ENCODE data around the gene HSPB9.
A peak's percentile ranks its signal among the peaks of the same experiment; 100 is the strongest.

The HSPB9 gene

DNA sequence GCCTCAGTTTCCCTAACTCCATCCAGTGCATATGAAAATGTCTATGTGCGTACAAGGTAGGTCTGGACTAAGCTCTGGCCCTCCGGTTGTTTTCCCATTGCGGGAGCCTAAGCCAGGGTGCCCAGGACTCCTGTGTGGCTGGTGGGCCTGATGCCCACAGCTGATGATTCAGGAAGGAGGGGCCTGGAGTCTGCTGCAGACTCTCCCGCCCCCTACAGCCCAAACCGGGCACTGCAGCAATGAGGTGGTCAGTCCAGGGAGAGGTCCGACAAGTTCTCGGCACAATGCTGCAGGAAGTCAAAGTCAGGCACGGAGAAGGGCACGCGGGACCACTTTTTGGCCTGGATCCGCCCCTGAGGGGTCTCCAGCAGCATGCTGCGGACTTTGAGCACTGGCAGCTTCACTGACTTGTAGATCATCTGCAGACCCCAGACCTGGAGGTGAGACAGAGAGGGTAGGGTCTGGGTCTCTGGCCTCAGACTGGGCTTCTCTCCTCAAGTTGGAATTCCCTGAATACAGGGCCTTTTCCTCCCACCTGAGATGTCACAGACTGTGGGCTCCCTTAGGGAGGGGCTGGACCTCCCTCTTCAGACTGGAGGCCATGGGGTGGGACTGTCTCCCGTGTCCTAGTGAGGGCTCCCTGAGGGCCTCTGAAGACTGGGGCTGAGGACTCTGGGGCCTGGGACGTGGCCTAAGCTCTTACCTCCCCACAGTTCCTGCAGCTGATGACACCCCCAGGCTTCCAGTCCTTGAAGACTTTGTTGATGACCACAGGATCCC lies 20.9 kb upstream of the HSPB9 start:
- DNase-seq = peak; percentile 69

DNA sequence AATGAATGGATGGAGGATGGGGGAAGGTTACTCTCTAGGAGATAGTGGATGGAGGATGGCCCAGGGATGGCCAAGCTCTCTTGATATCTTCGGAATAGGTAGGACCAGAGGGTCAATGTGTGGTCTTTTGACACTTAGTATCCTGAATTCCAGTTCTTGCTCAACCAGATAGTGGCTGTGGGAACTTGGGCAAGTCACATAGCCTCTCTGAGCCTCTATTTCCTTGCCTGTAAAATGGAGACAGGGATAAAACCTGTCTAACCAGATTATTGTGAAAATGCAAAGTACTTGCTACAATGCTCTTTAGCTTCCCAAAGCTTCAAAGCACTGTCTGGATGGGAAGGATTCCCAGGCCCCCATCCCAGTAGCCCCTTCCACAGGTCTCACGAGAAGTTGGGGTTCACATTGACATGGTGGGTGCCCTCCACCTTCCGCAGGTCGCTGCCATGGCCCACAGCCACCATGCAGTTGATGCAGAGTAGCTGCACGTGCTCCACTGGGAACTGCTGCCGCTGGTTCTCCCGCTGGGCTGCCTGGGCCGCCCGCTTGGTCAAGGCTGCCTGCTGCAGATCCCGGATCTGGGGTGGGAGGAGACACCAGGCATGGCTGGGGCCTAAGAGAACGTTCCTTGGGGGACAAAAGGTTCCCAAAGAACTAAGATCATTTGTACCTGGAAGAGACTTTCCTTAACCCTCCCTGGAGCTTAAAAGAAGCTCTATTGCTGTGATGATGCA lies 19.2 kb upstream of the HSPB9 start:
- DNase-seq = no peak

DNA sequence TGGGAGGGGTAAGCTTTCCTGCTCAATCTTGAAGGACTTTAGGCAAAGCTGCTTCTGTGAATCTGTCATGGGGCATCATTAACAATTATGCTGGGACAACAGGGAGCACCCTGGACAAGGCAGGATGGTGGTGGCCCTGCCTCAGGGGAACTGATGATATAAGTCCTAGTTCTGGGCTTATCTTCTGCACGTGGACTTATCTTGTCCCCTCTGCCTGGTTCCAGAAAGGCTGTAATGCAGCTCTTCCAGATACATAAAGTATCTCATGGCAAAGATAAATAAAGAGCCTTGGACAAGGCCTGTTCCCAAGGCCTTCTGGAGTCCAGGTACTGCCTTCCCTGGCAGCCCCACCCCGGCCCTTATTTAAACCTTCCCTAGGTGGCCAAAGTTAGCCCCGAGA lies 18.3 kb upstream of the HSPB9 start:
- DNase-seq = no peak

DNA sequence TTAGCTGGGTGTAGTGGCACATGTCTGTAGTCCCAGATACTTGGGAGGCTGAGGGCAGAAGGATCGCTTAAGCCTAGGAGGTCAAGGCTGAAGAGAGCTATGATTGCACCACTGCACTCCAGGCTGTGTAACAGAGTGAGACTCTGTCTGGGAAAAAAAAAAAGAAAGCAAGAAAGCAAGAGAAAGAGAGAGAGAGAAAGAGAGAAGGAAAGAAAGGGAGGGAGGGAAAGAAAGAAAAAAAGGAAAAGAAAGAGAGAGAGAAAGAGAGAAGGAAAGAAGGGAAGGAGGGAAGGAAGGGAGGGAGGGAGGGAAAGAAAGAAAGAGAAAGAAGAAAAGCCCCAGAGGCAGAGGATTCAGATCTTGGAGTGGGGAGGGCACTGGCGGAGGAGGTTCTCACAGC lies 16.6 kb upstream of the HSPB9 start:
- DNase-seq = no peak

DNA sequence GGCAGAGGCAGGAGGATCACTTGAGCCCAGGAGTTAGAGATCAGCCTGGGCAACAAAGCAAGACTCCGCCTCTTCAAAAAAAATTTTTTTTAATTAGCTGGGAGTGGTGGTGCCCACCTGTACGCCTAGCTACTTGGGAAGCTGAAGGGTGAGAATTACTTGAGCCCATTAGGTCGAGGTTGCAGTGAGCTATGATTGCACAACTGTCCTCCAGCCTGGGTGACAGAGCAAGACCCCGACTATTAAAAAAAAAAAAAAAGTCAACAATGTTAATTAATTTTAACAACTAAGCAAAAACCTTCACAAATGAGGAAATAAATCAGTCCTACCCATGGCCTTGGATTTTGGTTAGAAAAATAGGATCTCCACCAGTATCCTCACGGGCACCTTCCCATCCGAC lies 15.5 kb upstream of the HSPB9 start:
- no peak for DNase-seq

DNA sequence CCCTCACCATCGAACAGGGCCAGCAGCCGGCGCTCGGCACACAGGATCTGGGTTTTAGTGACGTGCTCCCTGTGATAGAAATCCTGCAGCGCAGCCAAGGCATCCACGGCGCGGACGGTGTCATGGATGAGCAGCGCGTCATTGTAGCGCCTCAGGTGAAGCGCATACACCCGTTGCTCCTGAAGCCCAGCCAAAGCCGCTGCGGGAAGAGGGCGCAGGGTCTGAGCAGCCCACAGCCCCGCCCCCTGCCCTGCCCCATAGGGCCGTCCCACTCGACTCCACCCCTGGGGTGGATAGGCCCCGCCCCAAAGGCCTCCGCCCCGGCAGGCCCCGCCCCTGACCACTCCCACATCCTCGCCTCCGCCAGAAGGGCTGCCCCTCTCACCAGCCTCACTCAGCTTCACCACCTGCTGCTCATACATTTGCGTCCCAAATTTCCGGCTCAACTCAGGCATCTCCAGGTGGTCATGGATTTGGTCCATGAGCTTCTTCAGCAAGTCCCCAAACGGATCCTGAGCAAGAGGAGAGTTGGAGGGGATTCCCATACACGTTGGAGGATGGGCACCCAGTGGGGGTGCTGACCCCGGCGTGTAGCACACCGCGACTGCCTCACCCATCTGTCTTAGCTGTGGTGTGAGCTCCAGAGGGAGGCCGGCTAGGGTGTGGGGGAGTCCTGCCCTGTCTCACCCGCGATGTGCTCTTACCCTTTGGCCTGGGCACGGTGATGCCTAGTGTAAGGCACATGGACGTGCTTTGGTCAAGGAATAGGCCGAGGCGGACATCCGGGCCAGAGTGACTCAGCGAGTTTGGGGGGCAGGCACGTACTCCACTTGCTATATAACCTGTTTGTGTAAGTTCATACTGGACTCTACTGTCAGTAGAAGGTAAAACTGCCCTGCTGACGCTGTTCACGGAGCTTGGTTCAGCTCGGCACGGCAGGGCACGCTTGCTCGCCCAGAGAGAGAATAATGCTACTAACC lies 14.7 kb upstream of the HSPB9 start:
- DNase-seq = peak; percentile 96

DNA sequence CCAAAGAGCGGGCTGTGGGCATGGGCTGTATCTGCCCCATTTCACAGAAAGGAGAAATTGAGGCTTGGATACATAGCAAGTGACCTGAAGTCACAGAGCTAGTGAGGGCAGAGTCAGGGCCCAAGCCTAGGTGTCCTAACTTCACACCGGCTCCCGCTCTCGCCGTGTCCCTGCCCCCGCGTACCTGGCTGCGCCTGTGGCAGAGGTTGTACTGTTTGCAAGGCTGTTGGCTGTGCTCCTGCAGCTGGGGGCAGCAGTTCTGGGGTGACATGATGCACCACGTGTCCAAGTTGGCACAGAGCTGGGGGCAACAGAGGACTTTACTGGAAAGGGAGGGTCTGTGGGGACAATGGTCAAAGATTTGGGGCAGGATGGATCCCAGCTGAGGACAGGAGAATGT lies 13.5 kb upstream of the HSPB9 start:
- no peak for DNase-seq

DNA sequence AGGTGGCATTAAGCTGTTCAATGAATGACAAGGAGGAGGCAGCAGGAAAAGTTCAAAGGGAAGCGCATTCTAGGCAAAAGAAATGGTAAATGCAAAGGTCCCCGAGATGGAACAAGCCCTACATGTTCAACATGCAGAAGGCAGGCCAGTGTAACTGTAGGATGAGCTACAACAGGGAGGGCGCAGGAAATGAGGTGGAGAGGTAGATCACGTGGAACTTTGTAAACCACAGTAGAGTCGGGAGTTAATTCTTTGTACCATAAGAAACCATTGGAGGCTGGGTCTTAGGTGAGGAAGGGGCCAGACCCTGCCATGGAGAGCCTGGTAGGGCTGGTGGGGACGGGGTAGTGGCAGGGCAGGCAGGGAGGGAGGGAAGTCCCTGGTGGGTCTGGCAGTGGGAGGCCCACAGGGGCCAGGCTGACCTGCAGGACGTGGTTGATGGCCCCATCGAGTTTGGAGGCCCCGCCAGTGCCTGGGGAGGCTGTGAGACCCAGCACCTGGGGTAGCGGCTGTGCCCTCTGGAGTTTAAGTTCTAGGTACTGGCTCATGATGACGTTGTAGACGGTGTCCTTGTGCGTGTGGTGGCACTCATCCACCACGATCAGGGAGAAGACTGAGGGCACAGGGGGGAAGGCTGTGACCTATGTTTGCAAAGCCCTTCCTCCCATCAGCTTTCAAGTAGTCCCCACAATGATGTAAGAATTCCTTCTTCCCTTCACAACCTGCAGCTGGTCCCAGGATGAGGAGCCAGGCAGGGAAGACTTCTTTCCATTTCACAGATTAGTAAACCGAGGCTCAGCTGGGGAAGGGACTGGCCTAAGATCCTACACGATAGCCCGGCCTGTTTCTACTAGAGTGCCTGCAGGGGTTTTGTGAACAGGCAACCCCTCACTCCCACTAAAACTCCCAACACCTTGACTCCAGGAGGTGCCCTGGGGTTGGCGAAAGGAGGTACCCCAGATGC lies 12.0 kb upstream of the HSPB9 start:
- DNase-seq = no peak

DNA sequence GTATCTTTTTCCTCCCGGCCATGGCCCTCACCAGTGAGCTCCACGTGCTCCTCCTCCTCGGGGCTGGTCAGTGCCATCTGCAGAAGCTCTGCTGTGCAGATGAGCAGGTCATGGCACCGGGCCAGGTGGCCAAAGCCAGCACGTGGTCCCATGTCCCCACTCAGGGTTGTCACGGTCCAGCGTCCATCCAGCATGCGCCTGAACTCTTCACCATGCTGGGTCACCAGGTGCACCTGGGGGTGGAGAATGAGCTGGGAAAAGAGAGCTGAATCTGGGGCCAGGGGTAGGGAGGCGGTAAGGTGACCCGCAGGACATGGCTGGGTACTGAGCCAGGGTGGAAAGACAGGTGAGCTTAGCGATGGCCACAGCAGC lies 11.4 kb upstream of the HSPB9 start:
- no peak for DNase-seq

DNA sequence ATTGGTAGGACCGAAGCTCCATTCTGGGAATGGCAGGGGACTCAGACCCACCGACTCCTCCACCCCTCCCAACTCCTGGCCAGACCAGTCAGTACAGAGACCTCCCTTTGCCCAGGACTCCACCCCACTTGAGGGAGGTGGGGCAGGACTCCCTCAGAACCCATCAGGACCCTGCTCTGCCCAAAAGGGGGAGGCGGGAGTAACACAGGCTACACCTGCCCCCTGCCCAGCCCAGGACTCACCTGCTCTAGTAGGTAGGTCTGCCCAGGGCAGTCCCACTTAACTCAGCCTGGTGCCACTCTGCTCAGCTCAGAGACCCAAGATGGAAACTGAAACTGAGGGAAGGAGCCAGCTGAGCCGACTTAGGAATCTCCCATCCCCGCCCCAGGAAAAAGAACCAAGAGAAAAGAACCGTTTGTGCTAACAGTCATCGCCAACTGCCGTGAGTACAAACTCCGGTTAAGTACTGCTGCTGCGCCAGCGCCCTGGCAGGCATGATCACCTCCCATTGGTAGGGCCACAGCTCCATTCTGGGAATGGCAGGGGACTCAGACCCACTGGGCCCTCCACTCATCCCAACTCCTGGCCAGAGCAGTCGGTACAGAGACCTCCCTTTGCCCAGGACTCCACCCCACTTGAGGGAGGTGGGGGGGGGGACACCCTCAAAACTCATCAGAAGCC lies 10.6 kb upstream of the HSPB9 start:
- no peak for DNase-seq

DNA sequence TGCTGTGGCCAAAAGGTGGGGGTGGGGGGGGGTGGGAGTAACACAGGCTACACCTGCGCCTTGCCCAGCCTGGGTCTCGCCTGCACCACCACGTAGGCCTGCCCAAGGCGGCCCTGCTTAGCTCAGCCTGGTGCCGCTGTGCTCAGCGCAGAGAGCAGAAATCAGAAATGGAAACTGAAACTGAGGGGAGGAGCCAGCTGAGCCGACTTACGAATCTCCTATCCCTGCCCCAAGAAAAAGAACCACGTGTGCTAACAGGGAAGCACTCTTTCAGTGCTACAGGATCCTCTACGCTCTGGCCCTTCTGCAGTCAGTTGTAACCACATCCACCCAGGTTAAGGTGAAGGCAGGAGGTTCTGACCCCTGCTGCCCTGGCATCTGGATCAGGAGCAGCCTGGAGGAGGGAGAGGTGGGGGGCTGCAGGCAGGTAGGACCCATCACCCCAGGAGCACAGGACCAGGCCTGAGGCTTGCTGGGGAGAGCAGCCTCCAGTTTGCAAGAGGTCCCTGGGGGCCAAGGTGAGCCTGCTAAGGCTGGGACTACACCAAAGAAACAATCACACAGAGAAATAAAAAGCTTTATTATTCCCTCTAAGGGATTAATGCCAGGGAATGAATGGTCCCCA lies 9.9 kb upstream of the HSPB9 start, which contains the start of gene DHX58:
Gene DHX58, minus strand, starts transcription at position 163 of the 625 bp plus-strand sequence. CDS start 822 bp downstream, outside the sequence.
- DNase-seq = peak; percentile 71

DNA sequence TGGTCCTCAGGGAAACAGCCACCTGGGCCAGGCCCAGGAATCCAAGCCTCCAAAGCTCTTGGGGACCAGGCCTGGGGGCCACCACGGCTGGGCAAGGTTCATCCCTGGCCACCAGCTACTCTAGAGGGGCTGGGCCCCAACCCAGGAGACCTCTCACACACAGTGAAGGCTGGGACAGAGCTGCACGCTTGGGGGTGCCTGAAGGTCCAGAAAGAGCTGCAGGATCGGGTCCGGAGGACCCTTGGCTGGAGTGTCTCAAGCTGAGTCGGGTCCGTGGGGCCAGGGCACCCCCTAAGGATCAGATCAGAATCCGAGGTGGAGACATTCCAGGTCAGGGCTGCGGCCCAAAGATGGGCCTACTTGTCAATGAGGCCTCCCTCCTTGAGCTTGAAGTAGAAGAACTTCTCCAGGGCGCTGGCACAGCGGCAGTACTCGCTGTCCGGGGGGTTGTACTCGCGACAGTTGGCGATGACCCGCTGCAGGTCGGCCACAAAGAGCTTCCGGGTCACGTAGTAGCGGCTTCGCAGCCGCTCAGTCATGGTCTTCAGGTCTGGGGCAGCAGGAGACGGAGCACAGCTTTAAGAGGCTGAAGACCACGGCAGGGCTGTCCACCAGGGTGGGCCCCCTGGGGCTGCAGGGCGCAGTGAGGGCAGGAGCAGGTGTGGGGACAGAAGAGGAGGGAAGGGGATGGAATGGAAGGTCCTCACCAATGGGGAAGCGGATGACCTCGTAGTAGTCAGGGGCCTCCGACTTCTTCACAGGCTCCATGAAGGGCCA lies 9.1 kb upstream of the HSPB9 start:
- DNase-seq = no peak

DNA sequence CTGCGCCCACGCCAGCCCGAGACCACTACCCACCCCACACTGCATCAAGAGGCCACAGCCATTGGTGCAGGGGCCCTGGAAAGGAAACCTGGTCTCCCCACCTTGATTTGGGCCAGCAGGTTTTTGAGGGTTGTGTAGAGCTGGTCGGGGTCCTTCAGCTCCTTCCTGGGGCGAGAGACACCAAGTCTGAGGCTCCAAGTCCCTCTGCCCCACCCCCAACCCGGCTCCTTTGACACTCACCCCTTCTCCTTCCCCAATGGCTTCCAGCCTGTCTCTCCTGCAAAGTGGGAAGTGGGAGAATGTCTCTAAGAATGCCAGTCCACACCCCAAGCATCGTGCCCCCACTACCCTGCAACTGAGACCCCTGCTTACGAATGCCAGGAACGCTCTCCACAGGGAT lies 8.5 kb upstream of the HSPB9 start:
- DNase-seq = no peak

DNA sequence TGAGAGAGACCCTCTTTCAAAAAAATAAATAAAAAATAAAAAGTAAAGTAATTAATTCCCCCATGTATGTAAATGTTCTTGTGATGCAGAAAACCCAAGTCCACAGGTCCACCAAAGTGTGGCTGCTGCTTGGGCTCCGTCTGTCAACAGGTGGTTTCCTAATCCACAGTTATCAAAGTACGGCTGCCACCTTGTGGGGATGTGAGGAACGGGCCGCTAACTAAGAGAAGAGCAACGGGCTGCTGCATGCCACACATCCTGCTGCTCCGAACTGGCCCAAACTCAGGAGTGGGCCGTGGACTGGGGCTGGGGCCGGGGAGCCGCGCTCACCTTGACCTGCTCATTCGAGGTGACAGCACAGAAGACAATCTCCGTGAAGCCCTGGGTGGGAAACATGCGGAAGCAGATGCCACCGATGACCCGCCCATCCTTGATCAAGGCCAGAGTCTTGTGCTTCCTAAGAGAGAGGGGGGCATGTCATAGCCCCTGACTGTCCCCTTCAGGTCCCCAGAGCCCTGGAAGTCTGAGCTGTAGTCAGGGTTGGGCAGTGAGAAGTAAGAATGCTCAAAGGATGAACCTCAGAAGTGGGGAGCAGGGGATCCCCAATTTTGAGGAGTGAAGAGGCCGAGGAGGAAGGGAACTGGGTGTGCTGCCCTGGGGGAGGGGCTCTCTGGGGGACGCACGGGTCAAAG lies 5.8 kb upstream of the HSPB9 start:
- DNase-seq = peak; percentile 83

DNA sequence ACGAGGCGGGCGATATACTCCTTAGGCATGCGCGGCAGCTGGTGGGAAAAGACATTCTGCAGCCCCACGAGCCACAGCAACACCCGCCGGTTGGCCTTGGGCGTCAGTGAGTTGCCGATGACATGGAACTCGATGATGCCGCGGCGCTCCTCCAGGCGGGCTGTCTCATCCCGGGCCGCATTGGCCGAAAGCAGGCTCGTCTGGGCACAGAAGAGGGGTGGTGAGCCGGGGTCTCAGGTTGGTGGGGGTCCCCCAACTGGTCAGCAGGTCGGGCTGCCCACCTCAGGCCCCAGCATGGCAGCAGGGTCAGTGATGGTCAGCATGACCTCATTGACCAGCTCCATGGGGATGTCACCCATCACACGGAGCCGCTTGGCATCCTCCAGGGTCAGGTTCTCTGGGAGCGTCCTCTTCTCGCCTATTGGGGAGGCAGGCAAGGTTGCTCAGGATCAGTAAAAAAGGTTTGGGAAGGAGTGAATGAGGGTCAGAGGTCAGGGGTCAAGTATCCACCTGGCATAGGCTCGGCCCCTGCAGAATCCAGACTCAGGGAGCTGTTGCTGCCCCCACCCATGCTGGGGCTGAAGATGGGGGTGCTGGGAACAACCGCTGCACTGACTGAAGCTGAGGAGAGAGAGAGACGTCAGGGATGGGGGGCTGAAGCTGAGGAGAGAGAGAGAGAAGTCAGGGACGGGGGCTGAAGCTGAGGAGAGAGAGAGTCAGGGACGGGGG lies 5.0 kb upstream of the HSPB9 start:
- no peak for DNase-seq

DNA sequence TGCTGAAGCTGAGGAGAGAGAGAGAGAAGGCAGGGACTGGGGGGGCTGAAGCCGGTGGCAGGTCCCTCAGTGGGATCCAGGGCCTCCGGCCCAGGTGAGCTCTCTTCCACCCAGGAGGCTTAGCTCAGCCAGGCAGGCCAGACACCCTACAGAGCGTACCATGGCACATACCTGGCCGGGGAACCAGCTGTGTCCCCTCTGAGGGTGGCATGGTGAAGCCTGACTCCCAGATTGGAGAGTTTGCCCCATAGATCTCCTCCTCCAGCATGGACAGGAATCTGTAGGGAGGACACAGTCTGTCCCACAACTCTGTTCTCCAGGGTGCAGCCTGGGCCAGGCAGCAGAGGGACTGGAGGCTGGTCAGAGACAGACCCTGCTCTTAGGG lies 4.5 kb upstream of the HSPB9 start:
- DNase-seq = no peak

DNA sequence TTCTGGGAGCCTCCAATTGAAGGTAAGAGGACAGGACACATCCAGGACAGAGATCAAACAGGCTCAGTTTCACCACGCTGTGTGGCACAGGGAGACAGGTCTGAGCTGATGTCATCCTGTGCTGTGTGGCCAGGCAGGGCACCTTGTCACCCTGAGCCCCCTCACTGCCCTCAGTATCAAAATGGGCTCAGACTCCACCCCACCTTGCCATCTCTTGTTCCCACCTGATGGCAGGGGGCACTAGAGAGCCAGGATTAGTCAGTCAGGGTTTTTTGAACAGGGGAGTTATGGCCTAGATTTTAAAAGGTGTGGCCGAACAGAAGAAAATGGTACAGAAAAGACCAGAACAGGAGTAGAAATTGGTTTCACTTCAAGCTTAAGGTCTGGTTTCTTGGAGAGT lies 4.1 kb upstream of the HSPB9 start:
- peak; percentile 49 for DNase-seq

DNA sequence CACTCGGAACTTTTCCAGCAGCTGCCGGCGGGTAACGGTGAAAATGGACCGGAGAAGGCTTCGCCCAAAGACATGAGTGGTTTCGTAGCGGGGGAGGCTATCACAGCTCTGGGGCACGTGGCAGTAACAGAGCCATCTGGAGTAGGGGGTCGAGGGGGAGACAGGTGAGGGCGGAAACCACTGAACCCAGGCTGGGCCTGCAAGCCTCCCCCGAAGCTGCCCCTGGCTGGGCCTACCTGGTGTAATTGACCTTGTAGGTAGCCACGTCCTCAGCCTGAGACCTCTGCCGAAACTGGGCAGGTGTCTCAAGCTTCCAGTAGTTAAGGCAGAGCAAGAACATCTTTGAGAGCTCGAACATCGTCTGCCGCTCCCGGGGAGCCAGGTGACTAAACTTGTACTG lies 3.3 kb upstream of the HSPB9 start:
- DNase-seq = no peak
